GM12874 (cell line): ENCODE results near the gene DNAH10.

Source experiments
- TF ChIP-seq, protein P1 (sequence below): IDR thresholded peaks from 2 replicates; pipeline ENCODE4 v1.5.1; 2011; ENCODE audit warnings: low read depth, mild to moderate bottlenecking, control low read depth, low read length, moderate library complexity; ENCODE audit not compliant: insufficient read depth

DNAH10 gene

DNA sequence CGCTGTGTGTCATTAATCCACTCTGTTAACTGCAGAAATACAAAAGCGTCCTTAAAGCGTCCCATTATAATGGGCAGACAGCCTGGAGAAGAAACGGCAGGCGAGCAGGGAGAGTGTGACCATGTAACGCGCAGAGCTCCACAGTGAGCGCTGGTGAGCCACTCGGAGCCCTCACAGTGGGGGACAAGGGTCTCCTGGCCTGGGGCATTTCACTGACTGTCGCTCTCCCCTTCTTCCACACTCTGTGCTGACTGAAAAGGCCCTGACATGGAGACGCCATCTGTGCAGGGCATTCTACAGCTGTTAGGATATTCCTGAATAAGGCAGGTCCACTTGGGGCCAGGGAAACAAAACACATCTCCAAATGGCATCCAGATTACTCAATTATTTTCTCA lies 186.3 kb downstream of the DNAH10 start:
- TF ChIP-seq, protein P1, sequence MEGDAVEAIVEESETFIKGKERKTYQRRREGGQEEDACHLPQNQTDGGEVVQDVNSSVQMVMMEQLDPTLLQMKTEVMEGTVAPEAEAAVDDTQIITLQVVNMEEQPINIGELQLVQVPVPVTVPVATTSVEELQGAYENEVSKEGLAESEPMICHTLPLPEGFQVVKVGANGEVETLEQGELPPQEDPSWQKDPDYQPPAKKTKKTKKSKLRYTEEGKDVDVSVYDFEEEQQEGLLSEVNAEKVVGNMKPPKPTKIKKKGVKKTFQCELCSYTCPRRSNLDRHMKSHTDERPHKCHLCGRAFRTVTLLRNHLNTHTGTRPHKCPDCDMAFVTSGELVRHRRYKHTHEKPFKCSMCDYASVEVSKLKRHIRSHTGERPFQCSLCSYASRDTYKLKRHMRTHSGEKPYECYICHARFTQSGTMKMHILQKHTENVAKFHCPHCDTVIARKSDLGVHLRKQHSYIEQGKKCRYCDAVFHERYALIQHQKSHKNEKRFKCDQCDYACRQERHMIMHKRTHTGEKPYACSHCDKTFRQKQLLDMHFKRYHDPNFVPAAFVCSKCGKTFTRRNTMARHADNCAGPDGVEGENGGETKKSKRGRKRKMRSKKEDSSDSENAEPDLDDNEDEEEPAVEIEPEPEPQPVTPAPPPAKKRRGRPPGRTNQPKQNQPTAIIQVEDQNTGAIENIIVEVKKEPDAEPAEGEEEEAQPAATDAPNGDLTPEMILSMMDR, result no peak

DNA sequence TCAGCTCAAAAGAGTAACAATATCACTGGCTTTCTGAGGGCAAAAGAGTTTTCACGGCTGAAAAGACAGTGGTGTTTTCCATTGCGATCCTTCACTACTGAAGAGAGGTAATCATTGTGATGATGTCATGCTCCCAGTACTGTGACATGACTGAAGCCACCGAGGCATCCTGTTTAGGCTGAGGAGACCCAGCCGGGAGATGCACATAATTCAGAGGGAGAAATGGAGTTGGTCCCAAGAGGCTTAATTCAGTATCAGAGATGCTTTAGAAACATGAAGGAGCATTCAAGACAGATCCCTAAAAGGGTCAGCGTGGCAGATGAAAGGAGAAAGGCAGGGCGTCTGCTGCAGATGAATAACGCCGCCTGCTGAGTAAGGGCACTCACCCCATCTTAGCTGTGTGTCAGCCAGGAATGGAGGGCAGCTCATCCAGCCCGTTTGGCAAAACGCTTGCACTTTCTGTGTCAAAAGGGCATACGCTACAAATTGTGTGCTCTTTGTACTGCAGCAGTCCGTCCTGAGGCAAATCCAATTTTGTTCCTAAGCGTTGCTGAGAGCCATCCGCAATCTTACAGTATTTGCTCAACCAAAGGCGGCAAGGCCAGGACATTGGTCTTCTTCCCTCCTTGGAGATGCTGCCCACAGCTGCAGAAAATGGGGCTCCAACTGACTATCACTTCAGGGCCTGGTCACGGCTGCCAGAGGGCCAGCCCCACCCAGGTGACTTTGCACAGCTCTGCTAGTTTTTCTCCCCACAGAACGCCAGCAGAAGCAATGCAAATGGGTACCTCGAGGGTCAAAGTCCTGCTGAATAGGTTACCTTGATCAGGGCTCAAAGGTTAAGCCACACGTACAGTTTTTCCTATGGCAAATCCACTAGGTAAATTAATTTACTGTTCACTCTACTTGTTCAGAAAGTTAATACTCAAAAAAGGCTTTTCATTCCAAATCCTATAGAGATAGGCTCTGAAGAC lies 187.0 kb downstream of the DNAH10 start:
- TF ChIP-seq, protein P1, result no peak

DNA sequence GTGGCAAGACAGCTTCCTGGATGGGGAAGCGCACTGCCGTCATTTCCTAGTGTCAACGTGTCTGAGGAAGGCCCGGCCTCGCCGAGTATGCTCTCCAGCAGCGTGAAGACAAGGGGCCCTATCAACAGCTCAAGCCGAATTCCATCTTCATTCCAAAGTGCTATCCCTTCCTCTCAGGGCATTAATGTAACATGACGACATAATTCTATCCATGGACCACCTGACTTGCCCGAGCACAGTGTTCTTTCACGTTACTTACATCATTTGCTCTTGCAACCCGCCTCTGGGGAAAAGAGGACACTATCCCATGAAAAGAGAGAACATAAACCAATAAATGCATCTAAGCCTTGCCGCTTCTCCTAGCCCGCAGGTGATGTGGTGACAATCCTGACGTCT lies 187.7 kb downstream of the DNAH10 start:
- TF ChIP-seq, protein P1, result no peak

DNA sequence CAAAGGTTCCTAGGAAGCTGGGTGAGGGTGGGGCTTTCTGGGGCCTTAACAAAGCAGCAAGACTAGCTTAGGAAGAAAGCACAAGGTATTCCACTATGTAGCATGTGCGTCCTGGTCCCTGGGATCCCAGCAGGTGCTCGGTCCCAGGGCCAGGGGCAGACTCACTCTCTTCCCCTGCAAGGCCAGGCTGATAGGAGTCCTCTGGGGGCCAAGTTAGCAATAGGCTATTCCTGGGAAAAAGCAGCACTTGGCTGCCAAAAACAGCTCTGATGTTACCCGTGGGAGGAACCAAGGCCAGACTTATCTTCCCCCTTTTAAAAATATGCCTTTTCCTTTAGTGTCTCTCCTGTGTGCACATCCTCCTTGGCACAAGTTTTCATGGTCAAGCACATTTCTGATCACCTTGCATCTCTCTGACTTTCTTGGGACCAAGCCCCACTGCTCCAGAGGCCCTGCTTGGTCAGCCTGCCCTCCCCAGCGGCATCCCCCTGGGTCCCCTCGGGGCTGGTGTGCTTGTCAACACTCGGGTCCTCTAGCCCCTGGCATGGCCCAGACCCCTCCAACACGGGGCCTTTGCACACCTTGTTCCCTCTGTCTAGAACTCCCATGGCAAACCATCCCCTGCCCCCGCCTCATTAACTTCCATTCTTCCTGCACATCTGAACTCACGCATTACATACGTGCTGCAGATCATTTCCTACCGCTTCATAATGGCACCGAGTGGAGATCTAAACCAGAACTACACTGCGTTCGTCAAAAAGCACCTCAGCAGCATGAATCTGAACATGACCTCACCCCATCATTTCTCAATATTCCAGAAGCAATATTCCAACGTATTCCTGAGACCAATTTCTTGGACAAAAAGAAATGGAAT lies 188.6 kb downstream of the DNAH10 start:
- TF ChIP-seq, protein P1, result no peak

DNA sequence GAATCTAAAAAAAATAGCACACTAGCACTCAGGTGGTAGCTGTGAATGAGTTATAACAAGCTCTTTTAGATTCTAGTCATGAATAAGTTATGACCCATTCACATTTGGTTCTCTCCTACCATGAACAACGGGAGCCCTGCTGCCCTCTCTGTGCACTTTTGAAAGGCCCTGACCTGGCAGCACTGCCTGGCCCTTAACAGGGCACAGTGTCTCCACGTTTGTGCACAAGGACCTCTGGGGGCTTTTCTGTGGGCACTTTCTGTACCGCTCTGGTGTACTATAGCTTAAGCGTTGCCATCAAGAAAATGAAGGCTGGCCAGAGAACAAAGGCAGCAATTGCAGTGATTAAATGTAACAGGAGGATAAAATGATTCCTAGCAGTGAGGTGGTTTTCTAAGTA lies 189.4 kb downstream of the DNAH10 start:
- TF ChIP-seq, protein P1, result no peak

DNA sequence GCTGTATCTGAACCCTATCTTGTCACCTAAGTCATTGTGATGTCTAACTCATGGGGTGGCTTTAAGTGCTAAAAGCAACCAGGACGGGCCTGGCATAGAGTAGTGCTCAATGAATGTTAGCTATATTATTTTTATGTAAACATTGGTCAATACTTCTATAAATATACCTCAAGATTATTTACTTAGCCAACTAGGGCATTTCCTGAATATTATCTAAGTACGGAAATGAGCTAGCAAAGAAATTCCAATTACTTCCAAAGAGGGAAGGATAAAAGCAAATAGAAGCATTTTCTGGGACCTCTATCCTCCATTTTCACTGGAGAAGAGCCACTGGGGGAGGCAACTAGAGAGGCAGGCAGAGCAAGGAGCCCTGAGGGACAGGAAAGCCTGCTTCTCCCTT lies 189.9 kb downstream of the DNAH10 start:
- TF ChIP-seq, protein P1, result no peak

DNA sequence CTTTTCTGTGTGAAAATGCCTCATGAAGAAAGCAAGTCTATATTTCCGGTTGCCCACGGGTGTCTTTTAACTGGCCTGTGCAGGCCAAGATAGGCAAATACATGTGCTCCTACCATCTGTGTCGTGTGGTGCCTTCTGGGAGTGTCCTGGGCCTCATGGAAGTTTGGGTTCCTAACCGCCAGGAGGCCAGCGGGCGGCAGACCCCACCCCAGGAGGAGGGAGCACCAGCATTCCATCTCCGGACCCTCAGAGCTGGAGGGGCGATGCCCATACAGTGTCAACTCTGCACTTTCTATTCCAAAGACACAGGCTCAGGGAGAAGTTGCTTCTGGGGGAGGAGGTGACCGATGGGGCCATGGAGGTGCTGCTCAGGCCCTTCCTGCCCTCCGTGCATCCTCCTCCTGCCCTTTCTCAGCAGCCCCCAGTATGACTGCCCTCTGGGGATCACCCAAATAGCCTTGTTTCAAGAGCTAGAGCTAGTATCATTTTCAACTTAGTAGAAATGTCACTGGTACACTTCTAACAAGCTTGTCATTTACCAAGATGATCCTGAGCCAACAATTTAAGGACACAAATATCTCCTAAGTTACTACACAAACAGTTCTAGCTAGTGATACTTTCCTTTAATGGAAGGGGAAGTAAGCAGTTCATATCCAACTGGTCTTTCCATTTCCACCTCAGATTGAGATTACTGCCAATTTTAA lies 192.7 kb downstream of the DNAH10 start:
- TF ChIP-seq, protein P1, result no peak
